ENCODE data around the gene KLHDC1. TPM values are rescaled to one million over a fixed set of nuclear protein-coding genes. Genes with fewer than 3 reads are reported as not detected.

The KLHDC1 gene
- total RNA-seq, 1 donor from 2014 or later = 6.6 TPM

- no peaks in the 10 kb centered on the region for H3K27me3 Mint-ChIP-seq (ENCODE audit: low read depth)
- peaks cover 15% of the 10 kb centered on the region for H3K36me3 Mint-ChIP-seq
- no peak for TF ChIP-seq CTCF (IDR thresholded peaks at IDR 0.05; ENCODE audit: unreplicated experiment)
- no peak overlapping the region for H3K4me3 Mint-ChIP-seq
- no peaks in the 10 kb centered on the region for H3K4me1 Mint-ChIP-seq
- H3K9me3 Mint-ChIP-seq = no peaks in the 10 kb centered on the region
- H3K27ac Mint-ChIP-seq = no peak overlapping the region
- no peak for DNase-seq (ENCODE audit: low spot score in 2 of 2, unreplicated experiment in 2 of 2)
These were observed 22.4 kb upstream of the KLHDC1 start for GRCh38 chr14:49670475-49670874.

DNA sequence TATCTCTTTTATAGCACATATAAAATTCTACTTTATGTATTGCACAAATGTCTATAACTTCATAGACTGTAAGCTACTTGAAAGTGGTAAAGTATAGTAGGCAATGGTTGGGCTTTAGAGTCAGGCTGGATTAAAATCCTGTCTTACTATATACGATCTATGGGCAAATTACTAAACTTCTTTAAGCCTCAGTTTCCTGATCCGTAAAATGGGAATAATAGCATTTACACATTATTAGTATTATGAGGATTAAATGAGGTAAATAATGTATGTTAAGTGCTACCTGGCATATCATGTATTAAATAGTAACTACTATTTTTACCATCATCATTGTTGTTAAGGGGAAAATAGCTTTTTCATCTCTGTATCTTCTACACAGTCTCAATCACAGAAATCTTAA is 19.3 kb upstream of the KLHDC1 start:
- no peak overlapping the region for H3K27ac Mint-ChIP-seq
- H3K36me3 Mint-ChIP-seq = peaks cover 17% of the 10 kb centered on the region
- no peak overlapping the region for H3K4me3 Mint-ChIP-seq
- no peaks in the 10 kb centered on the region for H3K9me3 Mint-ChIP-seq
- DNase-seq (ENCODE audit: low spot score in 2 of 2, unreplicated experiment in 2 of 2) = no peak
- H3K27me3 Mint-ChIP-seq (ENCODE audit: low read depth) = no peaks in the 10 kb centered on the region
- no peaks in the 10 kb centered on the region for H3K4me1 Mint-ChIP-seq
- TF ChIP-seq CTCF (IDR thresholded peaks at IDR 0.05; ENCODE audit: unreplicated experiment) = no peak

- H3K36me3 Mint-ChIP-seq = peaks cover 20% of the 10 kb centered on the region
- TF ChIP-seq CTCF (IDR thresholded peaks at IDR 0.05; ENCODE audit: unreplicated experiment) = no peak
- DNase-seq (ENCODE audit: low spot score in 2 of 2, unreplicated experiment in 2 of 2) = no peak
These were observed 15.3 kb upstream of the KLHDC1 start for GRCh38 chr14:49677643-49678042.

DNA sequence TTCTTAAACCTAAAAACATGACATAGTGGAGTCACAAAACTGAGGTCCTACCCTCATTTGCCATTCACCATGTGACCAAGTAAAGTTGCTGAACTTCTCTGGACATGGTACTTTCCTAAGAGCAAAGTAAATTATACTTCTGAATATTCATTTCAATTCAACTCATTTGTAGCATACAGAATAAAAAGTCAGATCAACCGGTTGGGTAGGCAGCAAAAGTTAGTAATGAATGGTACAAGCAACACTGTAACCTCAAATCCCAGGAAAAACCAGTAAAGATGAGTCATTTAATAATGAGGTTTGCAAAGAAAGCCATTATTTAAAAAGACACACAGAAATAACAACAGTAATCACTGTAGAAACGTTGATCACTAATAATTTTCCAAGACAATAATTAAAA is 13.6 kb upstream of the KLHDC1 start:
- Mint-ChIP-seq H3K36me3 (peaks cover 10% of the 10 kb centered on the region), H3K9me3 (no peaks in the 10 kb centered on the region), H3K27me3 (ENCODE audit: low read depth) (no peaks in the 10 kb centered on the region), H3K4me1 (no peaks in the 10 kb centered on the region), H3K4me3 (no peak overlapping the region), H3K27ac (no peak overlapping the region)
- no peak for TF ChIP-seq CTCF (IDR thresholded peaks at IDR 0.05; ENCODE audit: unreplicated experiment)
- no peak for DNase-seq (ENCODE audit: low spot score in 2 of 2, unreplicated experiment in 2 of 2)

More at GRCh38 chr14:49677643-49678042, 15.3 kb upstream of the KLHDC1 start:
- Mint-ChIP-seq H3K4me3 (no peak overlapping the region), H3K27ac (no peak overlapping the region), H3K4me1 (no peaks in the 10 kb centered on the region), H3K9me3 (no peaks in the 10 kb centered on the region), H3K27me3 (ENCODE audit: low read depth) (no peaks in the 10 kb centered on the region)

DNA sequence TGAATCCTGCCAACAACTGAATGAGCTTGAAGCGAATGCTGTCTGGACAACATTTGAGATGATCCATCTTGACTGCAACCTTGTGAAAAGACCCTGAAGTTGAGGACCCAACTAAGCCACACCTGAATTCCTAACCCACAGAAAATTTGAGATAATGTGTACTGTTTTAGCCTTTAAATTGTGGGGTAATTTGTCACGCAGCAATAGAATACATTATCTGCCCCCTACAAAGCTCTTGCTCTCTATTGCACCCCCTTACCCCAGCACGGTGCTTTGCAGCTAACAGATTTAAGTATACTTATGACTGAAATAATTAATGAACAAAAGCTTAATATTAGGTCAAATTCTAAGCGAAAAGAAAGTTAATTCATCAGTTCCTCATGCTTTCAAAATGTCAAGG is 6.5 kb upstream of the KLHDC1 start:
- no peak for TF ChIP-seq CTCF (IDR thresholded peaks at IDR 0.05; ENCODE audit: unreplicated experiment)
- H3K4me3 Mint-ChIP-seq = peak overlapping the region; percentile 46
- no peak for DNase-seq (ENCODE audit: low spot score in 2 of 2, unreplicated experiment in 2 of 2)
- no peak overlapping the region for H3K27ac Mint-ChIP-seq
- H3K9me3 Mint-ChIP-seq = no peaks in the 10 kb centered on the region
- peaks cover 12% of the 10 kb centered on the region for H3K4me1 Mint-ChIP-seq
- H3K36me3 Mint-ChIP-seq = peaks cover 3% of the 10 kb centered on the region
- H3K27me3 Mint-ChIP-seq (ENCODE audit: low read depth) = no peaks in the 10 kb centered on the region
